HepG2 (cell line): ENCODE results near the gene GDPD1. TPM values are rescaled to one million over a fixed set of nuclear protein-coding genes. Genes with fewer than 3 reads are reported as not detected.
"Not testable (repeated sequence)": the region's sequence is repeated elsewhere in the genome, so short reads cannot be mapped to it uniquely, and the experiment has no call there.

Experiments
- ATAC-seq: fragments of 200-7000 bp; cut with Tn5 transposase; 3 replicates; pipeline ENCODE4 v1.9.1; 2020; ENCODE audit warnings: mild to moderate bottlenecking, moderate library complexity
- BruUV-seq: library from RNA; stranded (reverse); fragments of 400-500 nt; replicated peaks from 2 replicates; lab custom pipeline; 2021; lab: Mats Ljungman, UMichigan
- CTCF ChIA-PET: fragments of 300-600 bp; formaldehyde crosslinking; extraction: SDS; loops from one replicate; lab custom pipeline; 2021; ENCODE audit warnings: low total read pairs, inconsistent platforms, low intra/inter-chr PET ratio; lab: Yijun Ruan, JAX
- POLR2A ChIA-PET: fragments of 350-600 bp; sonication (Branson Sonifier 250); formaldehyde crosslinking; loops from one replicate; lab custom pipeline; 2020; ENCODE audit warnings: antibody characterized with exemption, inconsistent platforms; lab: Yijun Ruan, JAX
- DNase-seq: peaks from one replicate; pipeline ENCODE4 v3.0.0-alpha.2; 2015; ENCODE audit warnings: low spot score
- FAIRE-seq: peaks from 3 replicates; lab custom pipeline; 2011; peaks lifted over from hg19 to GRCh38; lab: Jason Lieb, UNC
- H2AFZ ChIP-seq: one replicate; pipeline ENCODE4 v1.6.1; 2011; ENCODE audit warnings: low read length, inconsistent platforms
- H3K27ac ChIP-seq: fragments of 300-600 bp; 3 replicates; pipeline ENCODE4 v1.8.0; 2011; ENCODE audit warnings: mixed run types, mild to moderate bottlenecking, mixed read lengths, low read length, inconsistent platforms; ENCODE audit not compliant: insufficient read depth; ENCODE audit errors: extremely low read length
- H3K27me3 ChIP-seq, 2 experiments: fragments of 200-600 bp in 1 of 2; 2 replicates in 1 of 2; 3 replicates in 1 of 2; pipeline versions ENCODE4 v1.6.0 to v1.8.0; 2011; ENCODE audit warnings: low read length in 2 of 2, mild to moderate bottlenecking in 2 of 2, moderate library complexity in 2 of 2, inconsistent platforms in 1 of 2; ENCODE audit not compliant: insufficient read depth in 2 of 2, control insufficient read depth in 1 of 2
- H3K36me3 ChIP-seq, 2 experiments: fragments of 200-600 bp in 1 of 2; replicated peaks in 1 of 2; 2 replicates in 1 of 2; 3 replicates in 1 of 2; pipeline versions ENCODE4 v1.5.1 to v1.8.0; 2011; ENCODE audit warnings: low read length in 2 of 2, inconsistent platforms in 1 of 2; ENCODE audit not compliant: insufficient read depth in 2 of 2, control insufficient read depth in 1 of 2
- H3K4me1 ChIP-seq: 2 replicates; pipeline ENCODE4 v1.5.1; 2012; ENCODE audit warnings: low read length, inconsistent platforms; ENCODE audit not compliant: insufficient read depth
- H3K4me2 ChIP-seq: 2 replicates; pipeline ENCODE4 v1.6.0; 2011; ENCODE audit warnings: low read depth, low read length, inconsistent platforms
- H3K4me3 ChIP-seq, 3 experiments: fragments of 200-600 bp in 1 of 3; sonication (generic), shearing (Covaris generic) in 1 of 3; replicated peaks in 1 of 3; 2 replicates each; pipeline ENCODE4 v1.5.1; 2011 to 2016; ENCODE audit warnings: low read length in 3 of 3, inconsistent platforms in 2 of 3, low read depth in 2 of 3, mild to moderate bottlenecking in 2 of 3, control low read depth in 1 of 3, mixed read lengths in 1 of 3; ENCODE audit not compliant: insufficient read depth in 1 of 3
- H3K79me2 ChIP-seq: one replicate; pipeline ENCODE4 v1.6.1; 2011; ENCODE audit warnings: low read length, inconsistent platforms; ENCODE audit not compliant: insufficient read depth
- H3K9ac ChIP-seq: 2 replicates; pipeline ENCODE4 v1.6.0; 2011; ENCODE audit warnings: mild to moderate bottlenecking, low read depth, low read length, inconsistent platforms; ENCODE audit not compliant: insufficient read depth
- H3K9me3 ChIP-seq: 2 replicates; pipeline ENCODE4 v1.5.1; 2012; ENCODE audit warnings: mild to moderate bottlenecking, low read length
- H4K20me1 ChIP-seq: 2 replicates; pipeline ENCODE4 v1.6.0; 2011; ENCODE audit warnings: inconsistent platforms, mild to moderate bottlenecking, low read length, moderate library complexity; ENCODE audit not compliant: insufficient read depth
- FOXP4 ChIP-seq: sonication (generic); formaldehyde crosslinking; IDR thresholded peaks from 2 replicates; pipeline ENCODE4 v1.4.0; 2020; ENCODE audit warnings: missing genetic modification reagents
- KMT2B ChIP-seq: IDR thresholded peaks from 2 replicates; pipeline ENCODE4 v1.6.1; 2016; ENCODE audit warnings: missing genetic modification reagents, missing compliant biosample characterization
- MAFG ChIP-seq: sonication (generic); formaldehyde crosslinking; IDR thresholded peaks from 2 replicates; pipeline ENCODE4 v1.5.1; 2020; ENCODE audit warnings: mild to moderate bottlenecking, missing genetic modification reagents
- NR2F6 ChIP-seq, 2 experiments: IDR thresholded peaks; 2 replicates each; pipeline ENCODE4 v1.6.1; 2016; ENCODE audit warnings: antibody characterized with exemption in 1 of 2, mild to moderate bottlenecking in 1 of 2
- ZNF510 ChIP-seq: sonication (generic); formaldehyde crosslinking; IDR thresholded peaks from 2 replicates; pipeline ENCODE4 v1.4.0; 2020; ENCODE audit warnings: low read depth, mild to moderate bottlenecking, missing genetic modification reagents
- ZNF770 ChIP-seq: sonication (generic); formaldehyde crosslinking; IDR thresholded peaks from 2 replicates; pipeline ENCODE4 v1.5.0; 2020; ENCODE audit warnings: mild to moderate bottlenecking, missing genetic modification reagents
- ZNF772 ChIP-seq: sonication (generic); formaldehyde crosslinking; IDR thresholded peaks from 2 replicates; pipeline ENCODE4 v1.5.0; 2020; ENCODE audit warnings: mild to moderate bottlenecking, missing genetic modification reagents
- ZNF891 ChIP-seq: sonication (generic); formaldehyde crosslinking; IDR thresholded peaks from 2 replicates; pipeline ENCODE4 v1.5.0; 2020; ENCODE audit warnings: mild to moderate bottlenecking, missing genetic modification reagents
- WGBS: methylation state at CpG from one replicate; pipeline ENCODE4 v1.1.6; 2017; ENCODE audit warnings: low lambda C conversion rate; 5-methylcytosine and 5-hydroxymethylcytosine counted together
- in situ Hi-C: cut with HindIII; loops from 2 replicates; pipeline ENCODE4 v1.10.0; 2017; ENCODE audit warnings: low pct_unique_long_range_greater_than_20kb; ENCODE audit not compliant: extremely low pct_ligation_motif_present
- intact Hi-C: fragments of 100-400 bp; cut with micrococcal nuclease; formaldehyde crosslinking; loops from one replicate; pipeline ENCODE4 v1.10.0; 2022; ENCODE audit not compliant: unreplicated experiment
- polyA plus RNA-seq, 8 experiments: library from polyadenylated mRNA; depleted of rRNA in 3 of 8; stranded (reverse) in 7 of 8; unstranded in 1 of 8; fragments of >200 nt; fragmentation: Illumina TruSeq in 4 of 8; extraction: Trizol in 4 of 8; gene quantifications; 2 replicates each; pipeline versions ENCODE4 v1.2.1 to v1.2.3, GENCODE V29; 2011 to 2016; ENCODE audit warnings: low read depth in 4 of 8, missing spikeins in 1 of 8, mixed read lengths in 1 of 8; ENCODE audit not compliant: insufficient read depth in 1 of 8
- total RNA-seq, 5 experiments: library from RNA; depleted of rRNA; stranded (reverse); fragments of >200 nt; fragmentation: Illumina TruSeq; extraction: Trizol; gene quantifications; 2 replicates each; pipeline ENCODE4 v1.2.3, GENCODE V29; 2016; ENCODE audit warnings: low read depth in 1 of 5
- TF ChIP-seq, protein P1 (sequence below): sonication (generic); formaldehyde crosslinking; conservative IDR thresholded peaks from 2 replicates; pipeline ENCODE4 v1.4.0; 2020; ENCODE audit warnings: mild to moderate bottlenecking, missing genetic modification reagents, moderate library complexity

The GDPD1 gene
- total and polyA plus RNA-seq, 2 of the 13 experiments (the other 11 are each of a cell fraction or from before 2014, with no cell fraction given) = 6.0 to 7.7 TPM

DNA sequence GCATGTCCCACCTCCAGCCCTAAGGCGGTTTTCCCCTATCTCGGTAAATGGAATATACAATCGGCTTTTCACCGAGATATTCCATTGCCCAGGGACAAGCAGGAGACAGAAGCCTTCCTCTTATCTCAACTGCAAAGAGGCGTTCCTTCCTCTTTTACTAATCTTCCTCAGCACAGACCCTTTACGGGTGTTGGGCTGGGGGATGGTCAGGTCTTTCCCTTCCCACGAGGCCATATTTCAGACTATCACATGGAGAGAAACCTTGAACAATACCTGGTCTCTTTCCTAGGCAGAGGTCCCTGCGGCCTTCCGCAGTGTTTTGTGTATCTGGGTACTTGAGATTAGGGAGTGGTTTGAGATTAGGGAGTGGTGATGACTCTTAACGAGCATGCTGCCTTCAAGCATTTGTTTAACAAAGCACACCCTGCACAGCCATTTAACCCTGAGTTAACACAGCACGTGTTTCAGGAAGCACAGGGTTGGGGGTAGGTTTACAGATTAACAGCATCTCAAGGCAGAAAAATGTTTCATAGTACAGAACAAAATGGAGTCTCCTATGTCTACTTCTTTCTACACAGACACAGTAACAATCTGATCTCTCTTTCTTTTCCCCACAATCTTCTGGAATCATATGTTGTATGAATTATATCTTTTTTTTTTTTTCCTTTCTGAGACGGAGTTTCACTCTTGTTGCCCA lies 70.1 kb downstream of the GDPD1 start (continued):
- not testable (repeated sequence) for TF ChIP-seq NR2F6 (IDR thresholded peaks at IDR 0.05)
- TF ChIP-seq NR2F6 (CRISPR knock-in tag; IDR thresholded peaks at IDR 0.05) = peak; percentile 32; the same call in 1 of the 2 replicates

- TF ChIP-seq, protein P1, sequence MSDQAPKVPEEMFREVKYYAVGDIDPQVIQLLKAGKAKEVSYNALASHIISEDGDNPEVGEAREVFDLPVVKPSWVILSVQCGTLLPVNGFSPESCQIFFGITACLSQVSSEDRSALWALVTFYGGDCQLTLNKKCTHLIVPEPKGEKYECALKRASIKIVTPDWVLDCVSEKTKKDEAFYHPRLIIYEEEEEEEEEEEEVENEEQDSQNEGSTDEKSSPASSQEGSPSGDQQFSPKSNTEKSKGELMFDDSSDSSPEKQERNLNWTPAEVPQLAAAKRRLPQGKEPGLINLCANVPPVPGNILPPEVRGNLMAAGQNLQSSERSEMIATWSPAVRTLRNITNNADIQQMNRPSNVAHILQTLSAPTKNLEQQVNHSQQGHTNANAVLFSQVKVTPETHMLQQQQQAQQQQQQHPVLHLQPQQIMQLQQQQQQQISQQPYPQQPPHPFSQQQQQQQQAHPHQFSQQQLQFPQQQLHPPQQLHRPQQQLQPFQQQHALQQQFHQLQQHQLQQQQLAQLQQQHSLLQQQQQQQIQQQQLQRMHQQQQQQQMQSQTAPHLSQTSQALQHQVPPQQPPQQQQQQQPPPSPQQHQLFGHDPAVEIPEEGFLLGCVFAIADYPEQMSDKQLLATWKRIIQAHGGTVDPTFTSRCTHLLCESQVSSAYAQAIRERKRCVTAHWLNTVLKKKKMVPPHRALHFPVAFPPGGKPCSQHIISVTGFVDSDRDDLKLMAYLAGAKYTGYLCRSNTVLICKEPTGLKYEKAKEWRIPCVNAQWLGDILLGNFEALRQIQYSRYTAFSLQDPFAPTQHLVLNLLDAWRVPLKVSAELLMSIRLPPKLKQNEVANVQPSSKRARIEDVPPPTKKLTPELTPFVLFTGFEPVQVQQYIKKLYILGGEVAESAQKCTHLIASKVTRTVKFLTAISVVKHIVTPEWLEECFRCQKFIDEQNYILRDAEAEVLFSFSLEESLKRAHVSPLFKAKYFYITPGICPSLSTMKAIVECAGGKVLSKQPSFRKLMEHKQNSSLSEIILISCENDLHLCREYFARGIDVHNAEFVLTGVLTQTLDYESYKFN = 0 out of 2 replicates have a peak, but pooled peaks have one; percentile 20
- no peak for TF ChIP-seq ZNF772 (CRISPR knock-in tag)
- TF ChIP-seq ZNF770 (CRISPR knock-in tag) = peak; percentile 79
- no peak for TF ChIP-seq KMT2B
- TF ChIP-seq FOXP4 (CRISPR knock-in tag) = 0 out of 2 replicates have a peak, but pooled peaks have one; percentile 0
- TF ChIP-seq MAFG (CRISPR knock-in tag) = no peak
- no peak for TF ChIP-seq ZNF891 (CRISPR knock-in tag)
- TF ChIP-seq ZNF510 (CRISPR knock-in tag) = peak; percentile 47; the same call in 1 of the 2 replicates
- FAIRE-seq (no peak), DNase-seq (no peak), ATAC-seq (no peak)
- Histone ChIP-seq H3K9me3 (no peaks in the 10 kb centered on the region), H3K79me2 (no peaks in the 10 kb centered on the region), H4K20me1 (no peaks in the 10 kb centered on the region), H3K4me1 (peaks cover 51% of the 10 kb centered on the region), H3K27me3 (no peaks in the 10 kb centered on the region), H2AFZ (no peak overlapping the region), H3K4me2 (no peak overlapping the region), H3K36me3 (no peaks in the 10 kb centered on the region), H3K27ac (no peak overlapping the region), H3K9ac (no peak overlapping the region), H3K4me3 (no peak overlapping the region)
- intact Hi-C loops (no loop called here), in situ Hi-C loops (no loop called here)
- CTCF ChIA-PET = no interaction called here
- 56% methylated on average over 1 of the region's 1 CpG for WGBS
- BruUV-seq = no TSS peak
- POLR2A ChIA-PET = no interaction called here
These were observed 71.8 kb downstream of the GDPD1 start for GRCh38 chr17:59292174-59292523.
